GM23338 (cell line): ENCODE results near the gene NUDT6. TPM values are rescaled to one million over a fixed set of nuclear protein-coding genes. Genes with fewer than 3 reads are reported as not detected.

Source experiments
- ATAC-seq: fragments of 200-7000 bp; cut with Tn5 transposase; 3 replicates; pipeline ENCODE4 v1.9.1; 2020
- DNase-seq: peaks from one replicate; pipeline ENCODE4 v3.0.0-alpha.2; 2015; ENCODE audit warnings: low spot score
- H2AFZ ChIP-seq: fragments of 200-600 bp; sonication (generic); 2 replicates; pipeline ENCODE4 v1.8.0; 2016; ENCODE audit warnings: antibody characterized with exemption, mild to moderate bottlenecking, moderate library complexity
- H3F3A ChIP-seq: fragments of 200-600 bp; sonication (generic); replicated peaks from 2 replicates; pipeline ENCODE4 v1.8.0; 2017; ENCODE audit warnings: antibody characterized with exemption, mixed run types, low read depth
- H3K27ac ChIP-seq: fragments of 200-600 bp; sonication (generic); 2 replicates; pipeline ENCODE4 v1.6.1; 2016; ENCODE audit warnings: low read depth
- H3K27me3 ChIP-seq: fragments of 200-600 bp; sonication (generic); 2 replicates; pipeline ENCODE4 v1.8.0; 2016; ENCODE audit warnings: mild to moderate bottlenecking, mixed run types, moderate library complexity; ENCODE audit not compliant: insufficient read depth
- H3K36me3 ChIP-seq: fragments of 200-600 bp; sonication (generic); 2 replicates; pipeline ENCODE4 v1.8.0; 2016; ENCODE audit warnings: mild to moderate bottlenecking; ENCODE audit not compliant: insufficient read depth
- H3K4me1 ChIP-seq: fragments of 200-600 bp; sonication (generic); 2 replicates; pipeline ENCODE4 v1.8.0; 2016; ENCODE audit warnings: mild to moderate bottlenecking, moderate library complexity; ENCODE audit not compliant: insufficient read depth
- H3K4me2 ChIP-seq: fragments of 200-600 bp; sonication (generic); 2 replicates; pipeline ENCODE4 v1.7.1; 2017; ENCODE audit warnings: mixed run types
- H3K4me3 ChIP-seq: fragments of 200-600 bp; sonication (generic); 2 replicates; pipeline ENCODE4 v1.6.1; 2016; ENCODE audit warnings: mixed run types
- H3K79me2 ChIP-seq: fragments of 200-600 bp; sonication (generic); replicated peaks from 2 replicates; pipeline ENCODE4 v1.8.0; 2017; ENCODE audit warnings: mild to moderate bottlenecking; ENCODE audit not compliant: insufficient read depth
- H3K9me2 ChIP-seq: fragments of 200-600 bp; sonication (generic); 2 replicates; pipeline ENCODE4 v1.8.0; 2017; ENCODE audit not compliant: insufficient read depth
- H4K20me1 ChIP-seq: fragments of 200-600 bp; sonication (generic); replicated peaks from 2 replicates; pipeline ENCODE4 v1.8.0; 2017; ENCODE audit warnings: mild to moderate bottlenecking; ENCODE audit not compliant: insufficient read depth
- H3K27ac Mint-ChIP-seq: 2 replicates; pipeline ENCODE4 v1.8.0; 2020; ENCODE audit warnings: inconsistent platforms, mild to moderate bottlenecking, moderate library complexity, mixed read lengths
- H3K27me3 Mint-ChIP-seq: 3 replicates; pipeline ENCODE4 v1.8.0; 2022; ENCODE audit warnings: low read depth, mild to moderate bottlenecking, moderate library complexity, mixed read lengths, inconsistent platforms; ENCODE audit not compliant: insufficient read depth, poor library complexity
- H3K36me3 Mint-ChIP-seq: 3 replicates; pipeline ENCODE4 v1.8.0; 2021; ENCODE audit warnings: low read depth, mild to moderate bottlenecking, inconsistent platforms, moderate library complexity, mixed read lengths
- H3K4me1 Mint-ChIP-seq: 3 replicates; pipeline ENCODE4 v1.8.0; 2020; ENCODE audit warnings: mild to moderate bottlenecking, inconsistent platforms, mixed read lengths
- H3K4me3 Mint-ChIP-seq: 3 replicates; pipeline ENCODE4 v1.8.0; 2021; ENCODE audit warnings: moderate library complexity, mild to moderate bottlenecking, inconsistent platforms, mixed read lengths
- H3K9me3 Mint-ChIP-seq: 3 replicates; pipeline ENCODE4 v1.8.0; 2020; ENCODE audit warnings: moderate library complexity, mild to moderate bottlenecking, inconsistent platforms, mixed read lengths
- CREB1 ChIP-seq: fragments of 250-450 bp; sonication (Bioruptor Pico); IDR thresholded peaks from 2 replicates; pipeline ENCODE4 v1.5.0; 2020; ENCODE audit warnings: low read depth, mild to moderate bottlenecking, moderate library complexity
- EZH2phosphoT487 ChIP-seq: fragments of 200-600 bp; sonication (generic); IDR thresholded peaks from one replicate; pipeline ENCODE4 v1.8.1; 2018; ENCODE audit warnings: antibody characterized with exemption; ENCODE audit not compliant: unreplicated experiment
- NANOG ChIP-seq: IDR thresholded peaks from 2 replicates; pipeline ENCODE4 v1.6.1; 2016; ENCODE audit warnings: antibody characterized with exemption, borderline replicate concordance
- POLR2AphosphoS5 ChIP-seq: IDR thresholded peaks from 2 replicates; pipeline ENCODE4 v1.6.1; 2016; ENCODE audit warnings: antibody characterized with exemption, low read depth
- ZNF331 ChIP-seq: fragments of 250-450 bp; sonication (Bioruptor Pico); IDR thresholded peaks from 2 replicates; pipeline ENCODE4 v1.5.0; 2020; ENCODE audit warnings: low read depth, mild to moderate bottlenecking, moderate library complexity
- polyA plus RNA-seq: library from polyadenylated mRNA; unstranded; fragments of >200 nt; fragmentation: Nextera tagmentation; extraction: Ambion mirVana; gene quantifications from 2 replicates; pipeline ENCODE4 v1.2.1, GENCODE V29; 2016
- total RNA-seq: library from RNA; depleted of rRNA; stranded (reverse); fragments of >200 nt; shearing (Covaris generic); gene quantifications from 2 replicates; pipeline ENCODE4 v1.2.3, GENCODE V29; 2014
- TF ChIP-seq, protein P1 (sequence below): IDR thresholded peaks from 2 replicates; pipeline ENCODE4 v1.6.1; 2016; ENCODE audit warnings: antibody characterized with exemption
- TF ChIP-seq, protein P2 (sequence below): fragments of 250-450 bp; sonication (Bioruptor Pico); IDR thresholded peaks from 2 replicates; pipeline ENCODE4 v1.5.0; 2020; ENCODE audit warnings: mild to moderate bottlenecking, moderate library complexity

Gene NUDT6
- total and polyA plus RNA-seq, 2 experiments from 2014 or later, result 4.9 to 9.1 TPM

DNA sequence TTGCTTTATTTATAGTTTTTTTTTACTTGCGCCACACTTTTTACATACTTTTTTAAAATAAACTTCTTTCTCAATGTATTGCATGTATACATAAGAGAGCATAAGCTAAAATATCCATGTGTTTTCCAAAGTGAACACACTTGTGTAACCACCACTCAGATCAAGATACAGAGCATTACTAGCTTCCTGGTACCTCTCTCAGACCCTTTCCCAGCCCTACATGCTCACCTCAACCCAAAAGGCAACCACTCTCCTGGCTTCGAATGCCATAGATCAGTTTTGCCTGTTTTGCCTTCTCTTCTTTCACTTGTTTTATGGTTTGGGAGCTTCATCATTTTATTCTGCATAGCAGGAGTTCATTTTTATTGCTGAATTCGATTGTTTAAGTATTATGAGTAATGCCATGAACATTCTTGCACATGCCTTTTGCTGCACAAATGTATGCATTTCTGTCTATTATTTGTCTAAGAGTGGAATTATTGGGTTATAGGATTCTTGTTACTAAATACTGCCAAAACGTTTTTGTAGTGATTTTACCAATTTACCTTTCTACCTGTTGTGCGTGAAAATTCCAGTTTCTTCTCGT is 45.9 kb upstream of the NUDT6 start:
- Mint-ChIP-seq H3K4me3 (no peak overlapping the region), H3K27me3 (peaks cover 3% of the 10 kb centered on the region), H3K27ac (no peak overlapping the region; the same call in 1 of the 2 replicates), H3K4me1 (peaks cover 8% of the 10 kb centered on the region), H3K36me3 (peaks cover 2% of the 10 kb centered on the region; the same call in 1 of the 3 replicates), H3K9me3 (no peaks in the 10 kb centered on the region)
- H3K27me3 ChIP-seq, result no peaks in the 10 kb centered on the region
- H2AFZ ChIP-seq, result no peak overlapping the region
- TF ChIP-seq EZH2phosphoT487, result no peak
- TF ChIP-seq ZNF331 (CRISPR knock-in tag), result no peak
- no peak for TF ChIP-seq CREB1 (CRISPR knock-in tag)
- no peak for TF ChIP-seq NANOG
- TF ChIP-seq, protein P1, sequence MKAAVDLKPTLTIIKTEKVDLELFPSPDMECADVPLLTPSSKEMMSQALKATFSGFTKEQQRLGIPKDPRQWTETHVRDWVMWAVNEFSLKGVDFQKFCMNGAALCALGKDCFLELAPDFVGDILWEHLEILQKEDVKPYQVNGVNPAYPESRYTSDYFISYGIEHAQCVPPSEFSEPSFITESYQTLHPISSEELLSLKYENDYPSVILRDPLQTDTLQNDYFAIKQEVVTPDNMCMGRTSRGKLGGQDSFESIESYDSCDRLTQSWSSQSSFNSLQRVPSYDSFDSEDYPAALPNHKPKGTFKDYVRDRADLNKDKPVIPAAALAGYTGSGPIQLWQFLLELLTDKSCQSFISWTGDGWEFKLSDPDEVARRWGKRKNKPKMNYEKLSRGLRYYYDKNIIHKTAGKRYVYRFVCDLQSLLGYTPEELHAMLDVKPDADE, result no peak
- TF ChIP-seq POLR2AphosphoS5, result no peak
- TF ChIP-seq, protein P2, sequence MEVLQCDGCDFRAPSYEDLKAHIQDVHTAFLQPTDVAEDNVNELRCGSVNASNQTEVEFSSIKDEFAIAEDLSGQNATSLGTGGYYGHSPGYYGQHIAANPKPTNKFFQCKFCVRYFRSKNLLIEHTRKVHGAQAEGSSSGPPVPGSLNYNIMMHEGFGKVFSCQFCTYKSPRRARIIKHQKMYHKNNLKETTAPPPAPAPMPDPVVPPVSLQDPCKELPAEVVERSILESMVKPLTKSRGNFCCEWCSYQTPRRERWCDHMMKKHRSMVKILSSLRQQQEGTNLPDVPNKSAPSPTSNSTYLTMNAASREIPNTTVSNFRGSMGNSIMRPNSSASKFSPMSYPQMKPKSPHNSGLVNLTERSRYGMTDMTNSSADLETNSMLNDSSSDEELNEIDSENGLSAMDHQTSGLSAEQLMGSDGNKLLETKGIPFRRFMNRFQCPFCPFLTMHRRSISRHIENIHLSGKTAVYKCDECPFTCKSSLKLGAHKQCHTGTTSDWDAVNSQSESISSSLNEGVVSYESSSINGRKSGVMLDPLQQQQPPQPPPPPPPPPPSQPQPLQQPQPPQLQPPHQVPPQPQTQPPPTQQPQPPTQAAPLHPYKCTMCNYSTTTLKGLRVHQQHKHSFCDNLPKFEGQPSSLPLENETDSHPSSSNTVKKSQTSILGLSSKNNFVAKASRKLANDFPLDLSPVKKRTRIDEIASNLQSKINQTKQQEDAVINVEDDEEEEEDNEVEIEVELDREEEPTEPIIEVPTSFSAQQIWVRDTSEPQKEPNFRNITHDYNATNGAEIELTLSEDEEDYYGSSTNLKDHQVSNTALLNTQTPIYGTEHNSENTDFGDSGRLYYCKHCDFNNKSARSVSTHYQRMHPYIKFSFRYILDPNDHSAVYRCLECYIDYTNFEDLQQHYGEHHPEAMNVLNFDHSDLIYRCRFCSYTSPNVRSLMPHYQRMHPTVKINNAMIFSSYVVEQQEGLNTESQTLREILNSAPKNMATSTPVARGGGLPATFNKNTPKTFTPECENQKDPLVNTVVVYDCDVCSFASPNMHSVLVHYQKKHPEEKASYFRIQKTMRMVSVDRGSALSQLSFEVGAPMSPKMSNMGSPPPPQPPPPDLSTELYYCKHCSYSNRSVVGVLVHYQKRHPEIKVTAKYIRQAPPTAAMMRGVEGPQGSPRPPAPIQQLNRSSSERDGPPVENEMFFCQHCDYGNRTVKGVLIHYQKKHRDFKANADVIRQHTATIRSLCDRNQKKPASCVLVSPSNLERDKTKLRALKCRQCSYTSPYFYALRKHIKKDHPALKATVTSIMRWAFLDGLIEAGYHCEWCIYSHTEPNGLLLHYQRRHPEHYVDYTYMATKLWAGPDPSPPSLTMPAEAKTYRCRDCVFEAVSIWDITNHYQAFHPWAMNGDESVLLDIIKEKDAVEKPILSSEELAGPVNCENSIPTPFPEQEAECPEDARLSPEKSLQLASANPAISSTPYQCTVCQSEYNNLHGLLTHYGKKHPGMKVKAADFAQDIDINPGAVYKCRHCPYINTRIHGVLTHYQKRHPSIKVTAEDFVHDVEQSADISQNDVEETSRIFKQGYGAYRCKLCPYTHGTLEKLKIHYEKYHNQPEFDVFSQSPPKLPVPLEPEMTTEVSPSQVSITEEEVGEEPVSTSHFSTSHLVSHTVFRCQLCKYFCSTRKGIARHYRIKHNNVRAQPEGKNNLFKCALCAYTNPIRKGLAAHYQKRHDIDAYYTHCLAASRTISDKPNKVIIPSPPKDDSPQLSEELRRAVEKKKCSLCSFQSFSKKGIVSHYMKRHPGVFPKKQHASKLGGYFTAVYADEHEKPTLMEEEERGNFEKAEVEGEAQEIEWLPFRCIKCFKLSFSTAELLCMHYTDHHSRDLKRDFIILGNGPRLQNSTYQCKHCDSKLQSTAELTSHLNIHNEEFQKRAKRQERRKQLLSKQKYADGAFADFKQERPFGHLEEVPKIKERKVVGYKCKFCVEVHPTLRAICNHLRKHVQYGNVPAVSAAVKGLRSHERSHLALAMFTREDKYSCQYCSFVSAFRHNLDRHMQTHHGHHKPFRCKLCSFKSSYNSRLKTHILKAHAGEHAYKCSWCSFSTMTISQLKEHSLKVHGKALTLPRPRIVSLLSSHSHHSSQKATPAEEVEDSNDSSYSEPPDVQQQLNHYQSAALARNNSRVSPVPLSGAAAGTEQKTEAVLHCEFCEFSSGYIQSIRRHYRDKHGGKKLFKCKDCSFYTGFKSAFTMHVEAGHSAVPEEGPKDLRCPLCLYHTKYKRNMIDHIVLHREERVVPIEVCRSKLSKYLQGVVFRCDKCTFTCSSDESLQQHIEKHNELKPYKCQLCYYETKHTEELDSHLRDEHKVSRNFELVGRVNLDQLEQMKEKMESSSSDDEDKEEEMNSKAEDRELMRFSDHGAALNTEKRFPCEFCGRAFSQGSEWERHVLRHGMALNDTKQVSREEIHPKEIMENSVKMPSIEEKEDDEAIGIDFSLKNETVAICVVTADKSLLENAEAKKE (CRISPR knock-in tag), result no peak
- ATAC-seq (no peak), DNase-seq (no peak)
- H3K36me3 ChIP-seq, result no peaks in the 10 kb centered on the region
- H3K9me2 ChIP-seq, result no peaks in the 10 kb centered on the region
- H3K4me1 ChIP-seq, result peaks cover 15% of the 10 kb centered on the region; the same call in 1 of the 2 replicates
- no peaks in the 10 kb centered on the region for H3F3A ChIP-seq
- no peak overlapping the region for H3K4me2 ChIP-seq
- 0 out of 2 replicates have a peak, but pooled peaks cover 7% of the 10 kb centered on the region for H4K20me1 ChIP-seq
- H3K79me2 ChIP-seq, result no peaks in the 10 kb centered on the region
- H3K4me3 ChIP-seq, result no peak overlapping the region
- no peak overlapping the region for H3K27ac ChIP-seq
